ENCODE data around the gene SCGB1D1. TPM values are rescaled to one million over a fixed set of nuclear protein-coding genes. Genes with fewer than 3 reads are reported as not detected.

Gene SCGB1D1, protein sequence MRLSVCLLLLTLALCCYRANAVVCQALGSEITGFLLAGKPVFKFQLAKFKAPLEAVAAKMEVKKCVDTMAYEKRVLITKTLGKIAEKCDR
- total RNA-seq, result not detected in 2 replicates

DNA sequence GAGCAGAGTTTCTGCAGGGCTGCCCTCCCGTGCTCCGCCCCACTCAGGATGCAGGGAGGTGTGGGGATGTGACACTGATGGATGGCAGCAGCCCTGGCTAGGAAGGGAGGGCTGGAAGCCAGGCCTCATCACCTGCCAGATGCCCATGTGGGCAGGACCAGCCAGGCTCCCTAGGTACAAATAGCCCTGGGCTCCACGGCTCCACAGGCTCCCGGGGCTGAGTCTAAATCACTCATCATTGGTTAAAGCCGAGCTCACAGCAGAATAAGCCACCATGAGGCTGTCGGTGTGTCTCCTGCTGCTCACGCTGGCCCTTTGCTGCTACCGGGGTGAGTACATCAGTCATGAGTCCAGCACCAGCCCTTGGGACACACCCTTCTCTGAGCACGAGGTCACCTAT lies at the start of gene SCGB1D1:
Gene SCGB1D1 (plus strand): TSS at position 206 of the 400 bp plus-strand sequence. CDS start 69 bp downstream, at position 275.

DNA sequence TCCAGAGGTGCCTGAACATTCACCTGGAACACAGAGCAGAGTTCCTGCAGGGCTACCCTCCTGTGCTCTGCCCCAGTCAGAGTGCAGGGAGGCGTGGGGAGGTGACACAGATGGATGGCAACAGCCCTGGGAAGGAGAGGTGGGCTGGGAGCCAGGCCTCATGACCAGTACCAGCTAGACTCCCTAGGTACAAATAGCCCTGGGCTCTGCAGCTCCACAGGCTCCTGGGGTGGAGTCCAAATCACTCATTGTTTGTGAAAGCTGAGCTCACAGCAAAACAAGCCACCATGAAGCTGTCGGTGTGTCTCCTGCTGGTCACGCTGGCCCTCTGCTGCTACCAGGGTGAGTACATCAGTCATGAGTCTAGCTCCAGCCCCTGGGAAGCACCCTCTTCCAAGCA lies 52.0 kb downstream of the SCGB1D1 start, which contains the start of gene SCGB1D2:
Gene SCGB1D2 (plus strand): TSS at position 219 of the 400 bp plus-strand sequence. CDS start 69 bp downstream, at position 288.

Other genes with a start within 250 kb of the SCGB1D1 start
- 1.5 and 1.7 TPM in 2 replicates for gene BEST1, start 239.9 kb upstream of the SCGB1D1 start, total RNA-seq
- 1,587 and 1,777 TPM in 2 replicates for gene FTH1, start 222.6 kb upstream of the SCGB1D1 start, total RNA-seq
- gene INCENP, start 66.2 kb upstream of the SCGB1D1 start, total RNA-seq, result 6.0 and 8.2 TPM in 2 replicates
- gene SCGB2A1, start 18.5 kb downstream of the SCGB1D1 start, total RNA-seq, result not detected in 2 replicates
- not detected in 2 replicates for gene SCGB1D2, start 52.0 kb downstream of the SCGB1D1 start, total RNA-seq
- gene SCGB2A2, start 79.9 kb downstream of the SCGB1D1 start, total RNA-seq, result not detected in 2 replicates
- not detected in 2 replicates for gene SCGB1D4, start 108.9 kb downstream of the SCGB1D1 start, total RNA-seq
- 1.9 TPM in 1 of 2 replicates, not detected in the other for gene ASRGL1, start 147.2 kb downstream of the SCGB1D1 start, total RNA-seq
- gene SCGB1A1, start 228.8 kb downstream of the SCGB1D1 start, total RNA-seq, result not detected in 2 replicates